Testis (tissue), 3 donors: ENCODE measurements around the gene SORCS3. TPM values are rescaled to one million over a fixed set of nuclear protein-coding genes. Genes with fewer than 3 reads are reported as not detected.

Experiments used
- DNase-seq: peaks from one replicate; pipeline ENCODE4 v3.0.0-alpha.2; 2019
- H3K27ac ChIP-seq, 2 donors: fragments of 200-600 bp; sonication (generic); one replicate each; pipeline ENCODE4 v1.5.1; 2019
- H3K27me3 ChIP-seq: fragments of 200-600 bp; sonication (generic); one replicate; pipeline ENCODE4 v1.5.1; 2019
- H3K36me3 ChIP-seq: fragments of 200-600 bp; sonication (generic); one replicate; pipeline ENCODE4 v1.5.1; 2017; ENCODE audit warnings: low read depth; ENCODE audit errors: missing control alignments
- H3K4me1 ChIP-seq: fragments of 200-600 bp; sonication (generic); one replicate; pipeline ENCODE4 v1.5.1; 2019
- H3K4me3 ChIP-seq, 2 donors: fragments of 200-600 bp; sonication (generic); one replicate each; pipeline ENCODE4 v1.5.1; 2017 to 2019
- H3K9me3 ChIP-seq: fragments of 200-600 bp; sonication (generic); one replicate; pipeline ENCODE4 v1.5.1; 2017
- POLR2A ChIP-seq: fragments of 450-650 bp; IDR thresholded peaks from one replicate; pipeline ENCODE4 v1.6.1; 2017; ENCODE audit warnings: antibody characterized with exemption, mild to moderate bottlenecking, moderate library complexity
- WGBS, 2 donors: methylation state at CpG; one replicate each; pipeline ENCODE4 v1.1.5; 2018; 5-methylcytosine and 5-hydroxymethylcytosine counted together
- intact Hi-C: fragments of 100-400 bp; cut with DNase I; formaldehyde crosslinking; loops from one replicate; pipeline ENCODE4 v1.15.1; 2023; ENCODE audit warnings: low total_unique reads
- polyA plus RNA-seq: library from polyadenylated mRNA; stranded (reverse); fragments of 350-450 nt; fragmentation: Illumina TruSeq; extraction: RNeasy Lipid Tissue Mini Kit (QIAGEN cat#74804); gene quantifications from one replicate; pipeline ENCODE4 v1.2.3, GENCODE V29; 2014; ENCODE audit warnings: low read depth, low replicate concordance; ENCODE audit not compliant: insufficient read depth
- total RNA-seq, 2 donors: library from RNA; depleted of rRNA; stranded (reverse); fragments of >200 nt; gene quantifications; one replicate each; pipeline ENCODE4 v1.2.3, GENCODE V29; 2016
- TF ChIP-seq, protein P1 (sequence below), 3 experiments: fragments of 450-650 bp in 2 of 3; fragments of 200-600 bp in 1 of 3; sonication (generic) in 1 of 3; IDR thresholded peaks; one replicate each; pipeline ENCODE4 v1.5.1; 2016 to 2019; ENCODE audit warnings: antibody characterized with exemption in 3 of 3, mild to moderate bottlenecking in 2 of 3, moderate library complexity in 1 of 3

The SORCS3 gene
- total and polyA plus RNA-seq, 3 donors from 2014 or later, result 1.3 to 2.2 (median 1.7) TPM

DNA sequence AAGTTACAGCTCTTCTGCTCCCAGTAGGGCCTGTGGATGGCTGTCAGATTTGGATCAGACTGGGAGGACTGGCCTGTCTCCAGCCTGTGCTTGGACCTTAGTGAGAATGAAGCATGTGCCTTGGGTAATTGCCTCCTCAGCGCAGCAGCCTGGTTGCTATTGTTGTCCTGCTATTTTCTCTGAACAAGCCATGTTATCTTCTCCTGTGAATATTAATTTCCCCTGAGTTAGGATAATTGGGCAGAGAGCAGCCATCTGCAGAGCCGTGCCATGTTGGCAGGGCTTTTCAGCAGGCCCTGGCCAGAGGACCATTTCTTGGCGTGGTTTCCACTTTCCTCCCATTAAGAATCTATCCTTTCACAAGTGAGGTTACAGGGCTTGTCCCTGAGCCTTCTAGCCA is 497.3 kb downstream of the SORCS3 start:
- WGBS, 2 donors, result 59 to 70% methylated on average over 3 of the region's 3 CpGs
- no peak for DNase-seq
- TF ChIP-seq, protein P1, sequence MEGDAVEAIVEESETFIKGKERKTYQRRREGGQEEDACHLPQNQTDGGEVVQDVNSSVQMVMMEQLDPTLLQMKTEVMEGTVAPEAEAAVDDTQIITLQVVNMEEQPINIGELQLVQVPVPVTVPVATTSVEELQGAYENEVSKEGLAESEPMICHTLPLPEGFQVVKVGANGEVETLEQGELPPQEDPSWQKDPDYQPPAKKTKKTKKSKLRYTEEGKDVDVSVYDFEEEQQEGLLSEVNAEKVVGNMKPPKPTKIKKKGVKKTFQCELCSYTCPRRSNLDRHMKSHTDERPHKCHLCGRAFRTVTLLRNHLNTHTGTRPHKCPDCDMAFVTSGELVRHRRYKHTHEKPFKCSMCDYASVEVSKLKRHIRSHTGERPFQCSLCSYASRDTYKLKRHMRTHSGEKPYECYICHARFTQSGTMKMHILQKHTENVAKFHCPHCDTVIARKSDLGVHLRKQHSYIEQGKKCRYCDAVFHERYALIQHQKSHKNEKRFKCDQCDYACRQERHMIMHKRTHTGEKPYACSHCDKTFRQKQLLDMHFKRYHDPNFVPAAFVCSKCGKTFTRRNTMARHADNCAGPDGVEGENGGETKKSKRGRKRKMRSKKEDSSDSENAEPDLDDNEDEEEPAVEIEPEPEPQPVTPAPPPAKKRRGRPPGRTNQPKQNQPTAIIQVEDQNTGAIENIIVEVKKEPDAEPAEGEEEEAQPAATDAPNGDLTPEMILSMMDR (IDR thresholded peaks at IDR 0.05), result no peak
- no peak for TF ChIP-seq POLR2A
- no peaks in the 10 kb centered on the region for H3K4me1 ChIP-seq
- no peak overlapping the region for H3K4me3 ChIP-seq
- H3K9me3 ChIP-seq, result no peaks in the 10 kb centered on the region
- intact Hi-C loops, result no loop called here
- no peaks in the 10 kb centered on the region for H3K36me3 ChIP-seq
- H3K27me3 ChIP-seq, result no peaks in the 10 kb centered on the region
- no peak overlapping the region for H3K27ac ChIP-seq

DNA sequence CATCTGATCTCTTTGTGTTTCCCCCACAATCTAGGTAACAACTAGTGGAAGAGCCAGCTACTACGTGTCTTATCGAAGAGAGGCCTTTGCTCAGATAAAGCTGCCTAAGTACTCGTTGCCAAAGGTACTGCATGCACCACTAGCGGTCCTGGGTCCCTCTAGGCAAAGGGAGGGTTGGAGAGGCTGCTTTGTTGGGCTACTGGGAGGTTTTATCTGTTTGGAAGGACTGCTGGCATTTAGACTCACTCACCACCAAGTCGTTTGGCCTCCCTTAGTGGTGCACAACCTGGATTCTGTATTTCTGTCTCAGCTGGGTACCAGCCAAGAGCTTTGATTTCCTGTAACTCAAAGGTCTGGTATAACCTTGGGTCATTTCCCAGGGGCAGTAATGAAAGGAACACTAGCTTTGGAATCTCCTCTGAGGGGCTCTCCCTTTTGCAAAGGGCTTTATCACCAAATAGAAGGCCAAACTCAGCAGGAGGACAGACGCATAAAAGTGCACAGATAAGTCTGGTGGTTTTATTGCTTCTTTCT is 498.3 kb downstream of the SORCS3 start:
- TF ChIP-seq, protein P1 (IDR thresholded peaks at IDR 0.05), result no peak
- no peak for TF ChIP-seq POLR2A
- no peak for DNase-seq
- no peak overlapping the region for H3K4me3 ChIP-seq
- no peaks in the 10 kb centered on the region for H3K27me3 ChIP-seq
- intact Hi-C loops, result no loop called here
- H3K9me3 ChIP-seq, result no peaks in the 10 kb centered on the region
- H3K36me3 ChIP-seq, result no peaks in the 10 kb centered on the region
- no peak overlapping the region for H3K27ac ChIP-seq
- no peaks in the 10 kb centered on the region for H3K4me1 ChIP-seq
- WGBS, 2 donors, result 31 to 38% methylated on average over 5 to 6 of the region's 6 CpGs

DNA sequence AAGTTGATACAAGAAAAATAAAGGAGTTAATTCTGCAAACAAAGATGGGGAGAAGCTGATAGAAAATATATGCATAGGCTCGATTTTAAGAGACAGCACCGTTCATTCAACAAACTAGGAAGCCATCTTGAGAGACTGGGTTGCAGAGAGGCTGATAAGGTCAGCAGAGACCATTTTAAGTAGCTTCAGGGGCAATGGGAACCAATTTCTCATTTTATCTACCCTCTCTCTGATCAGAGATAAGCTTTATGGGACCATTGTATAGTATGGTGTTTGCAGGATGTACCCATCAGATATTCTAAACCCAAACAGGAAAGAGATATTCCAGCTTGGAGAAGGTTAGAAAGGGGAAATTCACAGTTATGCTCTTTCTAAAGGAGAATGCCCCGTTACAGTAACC is 499.5 kb downstream of the SORCS3 start:
- WGBS, 2 donors, result 81 to 91% methylated on average over 3 of the region's 3 CpGs
- no peak for TF ChIP-seq POLR2A
- TF ChIP-seq, protein P1 (IDR thresholded peaks at IDR 0.05), result no peak
- Histone ChIP-seq H3K4me1 (no peaks in the 10 kb centered on the region), H3K36me3 (no peaks in the 10 kb centered on the region), H3K27me3 (no peaks in the 10 kb centered on the region), H3K4me3 (no peak overlapping the region), H3K27ac (no peak overlapping the region), H3K9me3 (no peaks in the 10 kb centered on the region)
- intact Hi-C loops, result no loop called here
- no peak for DNase-seq

DNA sequence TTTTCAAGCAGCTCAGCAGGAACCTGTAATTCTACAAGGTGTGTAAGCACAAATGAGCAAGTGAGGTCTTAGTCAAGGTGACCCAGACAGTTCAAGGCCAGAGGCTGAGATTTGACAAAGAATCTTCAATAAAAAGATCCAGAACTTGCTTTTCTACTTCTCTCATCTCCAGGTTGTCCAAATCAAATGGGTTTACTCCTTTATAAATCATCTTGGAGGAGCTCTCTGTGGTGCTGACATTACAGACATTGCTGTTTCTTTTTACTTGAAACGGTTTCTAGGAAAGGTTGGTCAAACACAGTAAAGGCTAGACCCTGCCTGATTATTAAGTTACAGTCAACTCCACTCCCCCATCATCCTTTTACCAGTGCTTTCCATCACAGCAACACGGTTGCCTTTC is 504.6 kb downstream of the SORCS3 start:
- no peaks in the 10 kb centered on the region for H3K27me3 ChIP-seq
- no peak for TF ChIP-seq POLR2A
- TF ChIP-seq, protein P1 (IDR thresholded peaks at IDR 0.05), result no peak
- intact Hi-C loops, result no loop called here
- H3K27ac ChIP-seq, result no peak overlapping the region
- no peak overlapping the region for H3K4me3 ChIP-seq
- no peaks in the 10 kb centered on the region for H3K9me3 ChIP-seq
- no peaks in the 10 kb centered on the region for H3K36me3 ChIP-seq
- H3K4me1 ChIP-seq, result no peaks in the 10 kb centered on the region
- WGBS, 2 donors, result 33 to 49% methylated on average over 2 of the region's 2 CpGs
- DNase-seq, result no peak

DNA sequence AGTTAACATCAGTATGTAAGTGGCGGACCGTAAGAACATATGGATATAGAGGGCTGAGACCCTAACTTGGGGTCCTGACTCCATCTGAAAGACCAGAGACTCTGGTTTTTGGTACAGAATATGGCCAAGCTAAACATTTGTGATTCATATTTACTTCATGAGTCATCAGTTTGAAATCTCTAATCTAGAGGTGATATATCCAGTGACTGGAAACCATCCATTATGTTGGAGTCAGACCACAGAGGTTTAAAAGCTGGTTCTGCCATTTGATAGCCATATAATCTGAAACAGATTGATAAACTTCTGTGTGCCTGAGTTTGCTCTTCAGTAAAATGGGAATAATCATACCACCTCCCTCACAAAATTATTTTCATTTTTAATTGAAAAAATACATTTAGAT is 505.3 kb downstream of the SORCS3 start:
- DNase-seq, result no peak
- intact Hi-C loops, result no loop called here
- H3K9me3 ChIP-seq, result no peaks in the 10 kb centered on the region
- H3K36me3 ChIP-seq, result no peaks in the 10 kb centered on the region
- 98 to 100% methylated on average over 2 of the region's 2 CpGs for WGBS, 2 donors
- no peak for TF ChIP-seq POLR2A
- TF ChIP-seq, protein P1 (IDR thresholded peaks at IDR 0.05), result no peak
- no peak overlapping the region for H3K4me3 ChIP-seq
- no peak overlapping the region for H3K27ac ChIP-seq
- no peaks in the 10 kb centered on the region for H3K27me3 ChIP-seq
- H3K4me1 ChIP-seq, result no peaks in the 10 kb centered on the region
